ENCODE data around the gene PISD. TPM values are rescaled to one million over a fixed set of nuclear protein-coding genes. Genes with fewer than 3 reads are reported as not detected.

Gene PISD
- total RNA-seq, 1 donor from 2014 or later, result 110 TPM

GRCh38 chr22:31650391-31650790 is 11.6 kb downstream of the PISD start:
- intact Hi-C loops (cut with DNase I), result no loop called here
- H3K27ac ChIP-seq, result no peak overlapping the region
- H3K4me1 ChIP-seq, result no peaks in the 10 kb centered on the region
- H3K4me3 ChIP-seq, result no peak overlapping the region
- no peaks in the 10 kb centered on the region for H3K9me3 ChIP-seq
- DNase-seq (ENCODE audit: low spot score in 2 of 2), result no peak
- no peaks in the 10 kb centered on the region for H3K27me3 ChIP-seq
- peaks cover 9 to 41% of the 10 kb centered on the region in 2 donors for H3K36me3 ChIP-seq
- TF ChIP-seq, protein P1, sequence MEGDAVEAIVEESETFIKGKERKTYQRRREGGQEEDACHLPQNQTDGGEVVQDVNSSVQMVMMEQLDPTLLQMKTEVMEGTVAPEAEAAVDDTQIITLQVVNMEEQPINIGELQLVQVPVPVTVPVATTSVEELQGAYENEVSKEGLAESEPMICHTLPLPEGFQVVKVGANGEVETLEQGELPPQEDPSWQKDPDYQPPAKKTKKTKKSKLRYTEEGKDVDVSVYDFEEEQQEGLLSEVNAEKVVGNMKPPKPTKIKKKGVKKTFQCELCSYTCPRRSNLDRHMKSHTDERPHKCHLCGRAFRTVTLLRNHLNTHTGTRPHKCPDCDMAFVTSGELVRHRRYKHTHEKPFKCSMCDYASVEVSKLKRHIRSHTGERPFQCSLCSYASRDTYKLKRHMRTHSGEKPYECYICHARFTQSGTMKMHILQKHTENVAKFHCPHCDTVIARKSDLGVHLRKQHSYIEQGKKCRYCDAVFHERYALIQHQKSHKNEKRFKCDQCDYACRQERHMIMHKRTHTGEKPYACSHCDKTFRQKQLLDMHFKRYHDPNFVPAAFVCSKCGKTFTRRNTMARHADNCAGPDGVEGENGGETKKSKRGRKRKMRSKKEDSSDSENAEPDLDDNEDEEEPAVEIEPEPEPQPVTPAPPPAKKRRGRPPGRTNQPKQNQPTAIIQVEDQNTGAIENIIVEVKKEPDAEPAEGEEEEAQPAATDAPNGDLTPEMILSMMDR (IDR thresholded peaks at IDR 0.05), result no peak

GRCh38 chr22:31647523-31648320 is 14.3 kb downstream of the PISD start:
- Histone ChIP-seq H3K27me3 (no peaks in the 10 kb centered on the region), H3K27ac (no peak overlapping the region), H3K9me3 (no peaks in the 10 kb centered on the region), H3K36me3 (peaks cover 9 to 48% of the 10 kb centered on the region in 2 donors), H3K4me3 (no peak overlapping the region), H3K4me1 (no peaks in the 10 kb centered on the region)
- intact Hi-C loops (cut with DNase I), result no loop called here
- TF ChIP-seq, protein P1 (IDR thresholded peaks at IDR 0.05), result no peak
- no peak for DNase-seq (ENCODE audit: low spot score in 2 of 2)

- H3K27ac ChIP-seq, result no peak overlapping the region
- H3K27me3 ChIP-seq, result no peaks in the 10 kb centered on the region
- no peak for DNase-seq (ENCODE audit: low spot score in 2 of 2)
- no peak overlapping the region for H3K4me3 ChIP-seq
- intact Hi-C loops (cut with DNase I), result no loop called here
- H3K4me1 ChIP-seq, result no peaks in the 10 kb centered on the region
- TF ChIP-seq, protein P1 (IDR thresholded peaks at IDR 0.05), result no peak
- no peaks in the 10 kb centered on the region for H3K9me3 ChIP-seq
- peaks cover 9 to 48% of the 10 kb centered on the region in 2 donors for H3K36me3 ChIP-seq
Measured at GRCh38 chr22:31647066-31647465, 14.9 kb downstream of the PISD start.

- no peak overlapping the region for H3K27ac ChIP-seq
- intact Hi-C loops (cut with DNase I), result no loop called here
- no peaks in the 10 kb centered on the region for H3K4me1 ChIP-seq
- DNase-seq (ENCODE audit: low spot score in 2 of 2), result no peak
- TF ChIP-seq, protein P1 (IDR thresholded peaks at IDR 0.05), result no peak
- peaks cover 9 to 48% of the 10 kb centered on the region in 2 donors for H3K36me3 ChIP-seq
- H3K9me3 ChIP-seq, result no peaks in the 10 kb centered on the region
- no peak overlapping the region for H3K4me3 ChIP-seq
- H3K27me3 ChIP-seq, result no peaks in the 10 kb centered on the region
Measured at GRCh38 chr22:31646186-31647019, 15.6 kb downstream of the PISD start.

DNA sequence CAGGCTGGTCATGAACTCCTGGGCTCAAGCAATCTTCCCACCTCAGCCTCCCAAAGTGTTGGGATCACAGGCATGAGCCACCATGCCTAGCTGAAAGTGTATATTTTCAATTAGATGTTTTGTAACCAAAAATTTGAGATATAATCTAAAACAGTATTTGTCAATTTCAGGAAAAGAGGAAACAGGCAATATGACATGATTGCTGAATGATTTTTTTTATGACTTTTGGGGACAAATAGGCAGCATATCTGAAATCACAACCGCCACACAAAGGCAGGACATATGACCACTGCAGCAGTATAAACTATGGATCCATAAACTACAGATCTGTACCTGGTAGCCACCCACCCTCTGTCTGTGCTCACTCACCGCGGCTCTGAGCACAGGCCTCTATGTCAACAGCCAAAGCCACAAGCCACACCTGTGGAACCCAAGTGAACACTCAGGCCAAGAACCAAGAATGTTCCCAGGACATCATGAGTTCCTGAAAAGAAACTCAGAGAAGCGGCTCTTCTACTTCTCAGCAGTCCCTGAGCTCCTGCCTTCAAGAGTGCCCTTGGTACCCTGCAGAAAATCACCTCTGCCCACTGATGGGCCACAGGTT is 22.5 kb downstream of the PISD start:
- intact Hi-C loops (cut with DNase I), result no loop called here
- no peak for DNase-seq (ENCODE audit: low spot score in 2 of 2)
- no peak overlapping the region for H3K27ac ChIP-seq
- H3K4me1 ChIP-seq, result peaks cover 3 to 7% of the 10 kb centered on the region in 2 donors
- H3K4me3 ChIP-seq, result no peak overlapping the region
- H3K36me3 ChIP-seq, result peaks cover 0 to 4% of the 10 kb centered on the region in 2 donors
- TF ChIP-seq, protein P1 (IDR thresholded peaks at IDR 0.05), result no peak
- no peaks in the 10 kb centered on the region for H3K9me3 ChIP-seq
- no peaks in the 10 kb centered on the region for H3K27me3 ChIP-seq

All from ascending aorta (tissue), 2 donors.